ENCODE data around the gene DCC.

Gene DCC

DNA sequence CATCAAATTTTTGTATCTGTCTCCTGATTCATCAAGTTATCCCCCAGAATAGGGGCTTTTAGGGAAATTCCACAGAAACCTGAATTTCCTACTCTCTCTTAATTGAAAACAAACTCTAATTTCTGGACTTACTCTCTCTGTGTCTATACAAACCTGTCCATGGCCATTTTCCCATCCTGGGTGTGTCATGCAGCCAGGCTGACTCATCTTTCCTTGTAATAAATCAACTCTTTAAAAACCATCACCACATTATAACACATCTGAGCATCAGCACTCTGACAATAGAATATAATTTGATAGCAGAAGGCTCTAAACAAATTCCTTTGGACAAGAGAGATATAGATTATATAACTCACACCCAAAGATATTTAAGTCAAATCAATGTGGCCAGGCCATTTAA, 610.2 kb downstream of the DCC start:
- no peak for DNase-seq

DNA sequence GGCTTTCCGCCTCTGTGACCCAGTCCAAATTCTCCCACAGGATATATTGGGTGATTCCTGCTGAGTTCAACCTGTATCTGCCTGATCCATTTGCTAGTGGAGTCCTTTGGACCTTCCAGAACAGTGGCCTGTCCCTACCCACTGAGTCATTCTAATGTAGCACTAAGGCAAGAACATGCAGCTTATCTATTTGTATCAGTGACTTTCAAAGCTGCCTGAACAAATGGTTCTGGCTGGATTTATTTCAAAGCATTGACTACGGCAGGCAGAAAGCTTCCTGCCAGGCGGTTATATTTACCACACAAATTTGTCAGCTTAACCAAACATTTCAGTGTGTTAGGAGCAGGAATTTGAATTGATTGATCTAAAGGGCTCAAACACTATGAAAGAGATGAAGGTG, 613.4 kb downstream of the DCC start:
- no peak for DNase-seq

DNA sequence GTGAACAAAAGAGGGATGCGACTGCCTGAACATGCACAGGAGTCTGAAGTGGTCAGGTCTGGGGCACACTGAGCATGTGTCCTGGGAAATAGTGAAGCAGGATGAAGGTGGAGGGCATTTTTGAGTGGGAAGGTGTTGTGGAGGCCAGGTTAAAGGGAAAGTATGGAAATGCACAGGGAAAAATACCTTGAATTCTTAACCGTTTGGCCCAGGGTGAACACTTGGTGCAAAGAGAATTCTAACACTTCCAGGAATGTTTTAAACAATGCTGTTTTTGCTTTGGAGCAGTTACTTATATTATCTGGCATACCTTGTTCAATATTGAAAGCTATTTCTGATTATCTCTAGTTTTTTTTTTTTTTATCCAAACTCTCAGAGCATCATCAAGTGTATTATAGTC, 623.5 kb downstream of the DCC start:
- no peak for DNase-seq

DNA sequence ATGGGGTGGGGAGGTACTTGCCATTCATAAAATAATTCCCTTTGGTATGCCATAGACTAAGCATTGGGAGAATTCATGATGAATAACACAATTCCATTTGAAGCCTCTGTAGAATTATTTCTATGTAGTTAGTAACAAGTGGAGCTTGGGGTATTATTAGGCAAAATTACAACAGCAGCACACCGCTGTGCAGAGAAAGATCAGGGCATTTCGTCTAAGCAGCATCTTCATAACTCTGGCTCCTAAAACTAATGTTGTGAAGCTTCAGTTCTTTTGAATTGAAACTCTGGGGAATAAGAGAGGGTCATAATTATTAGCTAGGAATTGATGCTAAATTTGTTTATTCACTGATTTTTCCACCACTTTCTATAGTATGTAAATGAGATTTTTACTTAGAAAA, 630.7 kb downstream of the DCC start:
- DNase-seq: no peak

DNA sequence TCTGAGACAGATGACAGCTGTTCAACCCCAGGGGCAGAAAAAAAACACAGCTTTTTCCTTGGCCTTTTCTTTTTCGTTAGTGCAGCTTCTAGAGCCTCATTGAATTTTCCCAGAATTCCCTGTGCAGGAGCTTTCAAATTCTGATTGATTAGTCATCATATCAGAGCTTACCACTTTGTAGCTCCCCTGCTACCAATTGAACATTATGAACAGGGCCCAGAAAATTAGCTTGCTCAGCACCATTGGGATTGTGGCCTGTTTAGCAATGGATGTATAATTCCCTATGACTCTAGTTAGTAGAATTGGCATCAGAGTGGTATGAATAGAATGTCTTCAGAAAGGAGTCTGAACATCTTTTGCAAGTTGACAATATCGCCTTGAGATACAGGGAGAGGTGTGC, 631.1 kb downstream of the DCC start:
- no peak for DNase-seq

DNA sequence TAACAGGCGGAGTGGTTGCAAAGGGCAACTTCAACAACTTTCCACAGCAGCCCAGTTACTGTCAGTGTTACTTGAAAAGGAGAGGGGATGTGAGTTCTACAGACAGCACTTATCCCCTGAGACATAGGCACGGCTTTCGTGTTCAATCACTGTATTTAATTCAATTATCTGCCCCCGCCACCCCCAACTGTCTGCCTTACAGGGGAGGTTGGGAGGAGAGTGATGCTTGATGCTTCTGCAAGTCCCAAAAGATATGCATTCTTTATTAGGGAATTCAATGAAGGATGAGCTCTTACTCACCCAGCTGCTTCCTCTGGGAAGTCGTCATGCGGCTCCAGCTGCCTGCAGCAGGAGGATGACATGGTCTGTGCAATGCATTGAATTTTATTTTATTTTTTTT, 639.9 kb downstream of the DCC start:
- no peak for DNase-seq

DNA sequence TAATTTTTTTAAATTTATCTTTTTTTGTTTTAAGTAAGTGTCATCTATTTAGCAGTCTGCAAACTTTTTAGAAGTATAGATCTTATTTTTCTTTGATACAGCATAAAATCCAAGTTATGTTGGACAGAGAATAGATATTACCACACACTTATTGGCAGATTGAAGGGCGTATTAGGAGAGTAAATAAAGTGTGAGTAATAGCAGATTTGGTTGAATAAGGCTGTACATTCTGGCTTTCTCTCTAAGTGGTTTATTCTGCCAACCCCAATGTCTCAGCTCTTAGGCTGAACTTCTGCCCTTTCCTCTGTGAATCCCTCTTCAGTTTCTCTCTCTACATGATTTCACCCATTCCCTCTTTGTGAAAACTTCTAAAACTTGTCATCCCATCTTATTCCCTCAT, 651.2 kb downstream of the DCC start:
- DNase-seq: no peak

DNA sequence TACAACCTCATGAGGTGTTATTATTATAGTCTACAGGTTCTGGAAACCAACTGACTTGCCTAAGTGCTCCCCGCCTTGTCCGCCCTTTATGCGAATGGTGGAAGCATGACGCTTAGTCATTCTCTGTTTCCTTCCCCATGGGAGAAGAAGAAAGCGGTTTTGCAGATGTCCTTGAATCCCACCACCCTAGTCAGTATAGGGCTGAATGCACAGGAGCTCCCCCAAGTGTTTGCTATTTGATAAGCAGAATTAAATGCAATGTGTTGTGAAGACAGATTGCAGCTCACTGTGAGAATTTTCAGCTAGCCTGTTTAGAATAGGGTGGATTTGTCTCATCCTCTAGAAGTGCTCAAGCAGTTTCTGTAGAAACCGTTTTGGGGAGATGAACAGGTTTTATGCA, 652.0 kb downstream of the DCC start:
- DNase-seq: no peak

DNA sequence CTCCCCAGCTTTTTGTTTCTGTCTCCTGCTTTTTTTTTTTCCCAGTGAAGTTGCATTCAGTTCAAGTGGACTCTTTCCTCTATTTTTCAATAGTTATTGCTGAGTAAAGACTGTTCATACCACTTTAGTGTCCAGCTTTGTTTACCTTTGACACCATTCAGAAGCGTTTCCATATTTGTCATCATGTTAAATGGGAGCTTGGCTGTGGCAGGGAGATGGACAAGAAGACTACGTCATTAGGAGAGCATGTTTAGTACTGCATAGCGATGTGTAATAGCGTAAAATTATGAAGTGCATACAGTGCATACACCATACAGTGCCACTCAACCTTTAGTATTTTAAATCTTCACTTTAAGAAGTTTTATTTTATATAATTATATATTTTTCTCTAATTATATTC, 655.9 kb downstream of the DCC start:
- DNase-seq: no peak

DNA sequence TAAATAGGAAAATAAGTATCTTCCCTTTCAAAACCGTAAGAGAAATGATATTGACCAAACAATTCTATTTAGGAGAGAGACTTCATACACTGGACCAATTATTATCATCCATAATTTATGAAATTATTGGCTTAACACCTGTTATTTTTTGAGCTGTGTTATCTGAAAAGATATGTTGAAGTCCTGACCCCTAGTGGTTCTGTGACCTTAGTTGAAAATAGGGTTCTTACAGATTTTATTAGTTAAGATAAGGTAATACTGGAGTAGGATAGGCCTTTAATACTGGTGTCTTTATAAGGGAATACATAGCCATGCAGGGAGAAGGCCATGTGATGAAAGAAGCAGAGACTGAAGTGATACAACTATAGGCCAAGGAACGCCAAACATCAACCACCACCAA, 659.6 kb downstream of the DCC start:
- no peak for DNase-seq

DNA sequence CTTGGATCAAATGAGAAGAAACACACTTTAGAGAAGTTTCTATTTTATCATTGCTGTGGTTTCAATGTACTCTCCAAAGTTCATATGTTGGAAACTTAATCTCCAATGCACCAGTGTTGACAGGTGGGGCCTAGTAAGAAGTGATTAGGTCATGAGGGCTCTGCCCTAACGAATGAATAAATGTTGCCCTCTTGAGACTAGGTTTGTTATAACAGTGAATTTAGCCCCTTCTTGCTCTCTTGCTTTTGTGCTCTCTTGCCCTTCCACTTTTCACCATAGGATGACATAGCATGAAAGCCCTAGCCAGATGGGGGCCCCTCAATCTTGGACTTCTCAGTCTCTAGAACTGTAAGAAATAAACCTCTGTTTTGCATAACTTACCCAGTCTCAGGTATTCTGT, 664.8 kb downstream of the DCC start:
- no peak for DNase-seq

DNA sequence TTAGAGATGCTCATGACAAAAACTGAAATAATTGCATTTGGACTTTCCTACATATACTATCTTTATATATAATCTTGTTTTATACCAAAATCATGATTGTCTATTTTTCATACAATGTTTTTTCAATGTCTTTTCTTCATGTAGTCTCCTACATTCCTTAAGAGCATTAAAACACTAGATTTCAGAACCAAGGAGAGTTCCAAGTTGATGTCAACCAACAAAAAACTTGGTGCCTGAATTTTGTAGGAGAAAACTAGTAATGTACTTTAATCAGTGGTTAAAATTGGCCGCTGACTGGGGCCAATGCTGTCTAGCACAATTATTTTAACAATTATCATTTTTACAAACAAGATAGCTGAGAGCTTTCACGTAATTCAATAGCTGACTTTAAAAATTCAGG, 678.8 kb downstream of the DCC start:
- DNase-seq: no peak

DNA sequence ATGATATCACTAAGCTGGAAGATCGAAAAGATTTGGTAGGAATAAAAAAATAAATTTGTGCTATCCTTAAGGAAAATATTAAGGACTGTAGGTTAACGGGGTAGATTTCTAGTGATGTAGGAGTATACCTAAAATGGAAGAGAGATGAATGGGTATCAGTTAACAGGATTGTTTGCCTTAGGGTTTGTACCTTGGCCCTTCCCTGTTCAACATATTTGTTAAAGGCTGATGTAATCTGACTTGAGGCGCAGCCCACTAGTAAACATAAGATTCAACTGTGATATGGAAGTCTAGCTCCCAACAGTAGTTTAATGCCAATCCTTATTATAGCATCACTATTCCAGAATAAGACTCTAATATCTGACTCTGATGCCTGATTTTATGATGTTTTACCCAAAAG, 685.2 kb downstream of the DCC start:
- DNase-seq: no peak

DNA sequence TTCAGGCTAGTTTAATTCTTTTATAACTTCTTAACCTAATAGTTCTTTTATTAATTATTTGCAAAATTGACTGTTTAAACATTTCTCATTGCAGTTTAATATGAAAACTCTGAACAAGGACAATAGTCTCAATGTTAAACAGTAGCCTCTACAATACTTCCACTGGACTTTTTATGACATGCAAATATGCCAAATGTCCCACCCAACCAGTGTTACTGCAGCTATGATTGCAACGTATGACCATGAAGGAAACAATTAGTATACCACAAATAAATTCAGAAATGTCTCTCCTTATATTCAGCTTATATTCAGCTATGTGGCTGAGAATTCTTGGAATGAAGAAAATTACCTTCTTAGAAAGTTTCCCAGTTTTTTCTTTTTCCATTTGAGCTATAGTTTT, 688.6 kb downstream of the DCC start:
- no peak for DNase-seq

DNA sequence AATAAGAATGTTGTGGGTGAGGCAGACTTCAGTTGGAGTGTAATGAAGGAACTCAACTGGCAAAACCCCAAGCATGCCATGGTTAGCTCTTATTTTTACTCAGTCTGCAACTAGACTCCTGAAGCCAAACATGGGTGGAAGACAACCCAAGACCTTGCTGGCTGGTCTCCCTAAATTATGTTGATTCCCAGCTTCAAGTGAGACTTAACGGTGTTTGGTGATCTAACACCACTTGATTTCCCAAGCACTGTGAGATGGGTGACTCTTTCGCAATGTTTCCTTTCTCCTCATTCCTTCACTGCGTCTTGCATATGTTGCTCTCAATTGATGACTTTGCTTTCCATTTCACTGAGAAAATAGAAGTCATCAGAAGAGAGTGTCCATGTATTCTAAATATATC, 693.1 kb downstream of the DCC start:
- DNase-seq: no peak

DNA sequence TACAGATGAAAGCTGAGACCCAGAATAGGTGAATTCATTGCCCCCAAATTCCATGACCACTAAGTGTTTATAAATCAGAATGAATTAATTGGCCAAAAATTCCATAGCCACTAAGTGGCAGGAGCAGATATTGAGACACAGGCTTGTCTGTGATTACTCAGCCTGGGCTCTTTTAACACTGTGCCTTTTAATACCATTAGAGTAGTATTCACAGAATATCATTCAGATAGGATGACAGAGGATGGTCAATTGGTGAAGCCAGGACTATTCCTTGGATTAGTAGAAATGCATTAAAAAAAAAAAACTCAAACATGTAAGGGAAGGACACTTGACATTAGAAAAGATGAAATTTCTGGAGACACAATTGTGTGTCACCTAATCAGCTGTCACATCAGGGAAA, 698.6 kb downstream of the DCC start:
- DNase-seq: no peak

DNA sequence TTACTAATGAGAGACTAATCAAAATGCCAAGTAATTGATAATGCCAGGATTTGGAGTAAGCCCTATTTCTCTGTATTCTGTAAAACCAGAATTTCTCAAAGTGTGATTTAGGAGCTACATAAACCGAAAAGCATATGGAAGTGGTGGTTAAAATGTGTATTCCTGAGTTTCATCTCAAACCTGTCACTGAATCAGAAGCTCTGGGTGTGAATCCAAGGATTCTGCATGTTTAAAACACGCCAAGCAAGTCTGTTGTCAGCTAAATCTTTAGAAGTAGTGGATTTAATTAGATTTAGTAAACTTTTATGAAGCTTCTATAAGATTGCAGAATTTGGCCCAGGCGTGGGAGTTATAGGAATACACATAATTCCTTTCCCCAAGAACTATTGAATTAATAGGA, 700.3 kb downstream of the DCC start:
- DNase-seq: no peak

DNA sequence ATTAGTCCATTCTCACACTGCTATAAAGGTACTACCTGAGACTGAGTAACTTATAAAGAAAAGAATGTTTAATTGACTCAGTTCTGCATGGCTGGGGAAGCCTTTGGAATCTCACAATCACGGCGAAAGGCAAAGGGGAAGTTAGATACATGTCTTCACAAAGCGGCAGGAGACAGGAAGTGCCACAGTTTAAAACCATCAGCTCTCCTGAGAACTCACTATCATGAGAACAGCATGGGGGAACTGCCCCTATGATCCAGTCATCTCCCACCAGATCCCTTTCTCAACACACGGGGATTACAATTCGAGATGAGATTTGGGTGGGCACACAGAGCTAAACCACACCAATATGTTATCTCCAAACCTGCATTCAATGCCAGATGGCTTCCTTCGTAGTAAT, 716.1 kb downstream of the DCC start:
- no peak for DNase-seq

DNA sequence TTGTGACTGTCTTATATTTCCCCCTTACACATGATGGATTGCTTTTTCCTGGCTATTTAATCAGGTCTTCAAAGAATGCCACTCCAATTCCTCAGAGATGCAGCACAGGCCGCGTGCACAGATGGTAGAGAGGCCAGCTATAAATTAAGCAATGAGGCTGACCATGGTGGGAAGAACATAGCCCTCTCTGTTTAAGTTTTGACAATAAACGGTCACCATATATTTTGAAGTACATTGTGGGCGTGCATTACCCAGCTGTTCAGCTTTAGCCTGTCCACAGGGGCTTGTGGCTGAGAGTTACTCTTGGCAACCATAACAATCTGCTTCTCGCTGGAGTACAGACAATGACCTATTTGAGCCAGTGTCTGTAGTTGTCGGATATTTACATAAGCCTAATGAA, 730.8 kb downstream of the DCC start:
- DNase-seq: no peak

DNA sequence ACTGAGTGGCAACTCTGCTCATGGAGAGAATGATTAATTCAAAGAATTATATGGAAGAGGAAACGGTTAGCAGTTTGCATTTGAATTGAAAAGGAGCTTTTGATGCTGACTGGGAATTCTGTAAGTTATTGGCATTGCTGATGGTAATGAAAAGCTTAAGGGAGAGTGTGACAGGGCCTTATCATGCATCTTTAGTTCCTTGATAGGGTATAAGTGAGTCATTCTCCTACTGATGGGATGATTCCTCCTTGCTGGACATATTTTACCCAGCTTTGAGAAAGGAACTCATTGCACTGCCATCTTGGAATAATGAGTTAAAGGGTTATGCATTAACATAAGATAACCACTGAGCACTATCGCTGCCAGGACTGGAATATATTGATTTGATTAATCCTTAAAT, 740.7 kb downstream of the DCC start:
- no peak for DNase-seq

DNA sequence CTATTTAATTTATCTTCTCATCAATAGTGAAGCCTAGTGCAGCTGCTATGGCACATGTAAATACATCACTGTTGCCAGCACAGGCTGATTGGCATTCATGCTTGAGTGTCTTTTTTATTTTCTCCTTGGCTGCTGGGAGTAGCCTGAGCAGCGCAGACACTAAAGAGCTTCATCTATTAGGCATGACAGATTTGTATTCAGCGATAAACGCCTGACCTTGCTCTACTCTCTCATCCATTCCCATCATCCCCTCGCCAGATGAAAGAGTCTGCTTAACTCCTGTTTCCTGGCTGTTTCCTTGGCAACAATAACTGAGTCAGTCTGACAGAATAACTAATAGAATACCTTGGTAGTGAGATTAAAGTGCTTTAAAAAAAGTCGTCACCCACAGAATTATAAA, 753.6 kb downstream of the DCC start:
- DNase-seq: no peak

DNA sequence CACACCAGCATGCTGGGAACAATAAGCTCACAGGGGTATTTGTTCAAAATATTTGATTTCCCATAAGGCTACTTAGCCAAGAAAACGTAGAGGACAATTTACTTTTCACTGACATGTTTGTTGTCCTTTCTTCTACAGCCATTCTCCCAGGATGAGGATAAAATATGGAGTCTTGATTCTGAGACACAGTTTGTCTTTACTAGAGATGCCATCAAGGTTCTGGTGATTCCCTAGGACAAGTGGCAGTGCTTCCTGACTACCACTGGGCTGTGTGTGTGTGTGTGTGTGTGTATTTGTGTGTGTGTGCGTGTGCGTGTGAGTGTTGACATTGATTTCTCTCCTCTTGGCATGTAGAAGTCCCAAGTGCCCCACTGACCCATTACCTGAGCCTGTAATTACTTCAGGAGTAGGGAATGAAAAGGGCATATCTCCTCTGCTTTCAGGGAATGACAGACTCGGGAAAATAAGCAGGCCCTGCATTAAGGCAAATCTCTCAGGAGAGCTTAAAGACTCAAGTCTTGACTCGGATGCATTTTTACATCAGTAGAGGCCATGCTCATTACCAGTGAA, 761.6 kb downstream of the DCC start:
- no peak for DNase-seq

DNA sequence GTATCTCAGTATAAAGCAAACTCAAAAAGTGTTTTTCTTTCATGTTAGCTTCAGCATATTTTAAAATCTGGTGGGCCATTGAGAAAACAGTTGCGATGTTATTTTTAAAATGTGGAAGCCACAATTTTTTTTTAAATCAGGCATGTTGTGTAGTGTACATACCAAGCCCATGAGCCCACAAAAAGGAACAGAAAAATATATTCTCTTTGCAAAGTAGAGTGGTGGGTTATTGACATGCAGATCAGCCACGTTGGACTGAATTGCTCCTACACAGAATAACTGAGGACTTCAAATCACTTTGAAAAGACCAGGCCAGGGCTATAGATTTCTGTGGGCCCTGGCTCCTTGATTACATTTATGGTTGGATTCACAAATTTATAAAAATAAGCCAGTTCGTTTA, 774.4 kb downstream of the DCC start:
- DNase-seq: no peak

DNA sequence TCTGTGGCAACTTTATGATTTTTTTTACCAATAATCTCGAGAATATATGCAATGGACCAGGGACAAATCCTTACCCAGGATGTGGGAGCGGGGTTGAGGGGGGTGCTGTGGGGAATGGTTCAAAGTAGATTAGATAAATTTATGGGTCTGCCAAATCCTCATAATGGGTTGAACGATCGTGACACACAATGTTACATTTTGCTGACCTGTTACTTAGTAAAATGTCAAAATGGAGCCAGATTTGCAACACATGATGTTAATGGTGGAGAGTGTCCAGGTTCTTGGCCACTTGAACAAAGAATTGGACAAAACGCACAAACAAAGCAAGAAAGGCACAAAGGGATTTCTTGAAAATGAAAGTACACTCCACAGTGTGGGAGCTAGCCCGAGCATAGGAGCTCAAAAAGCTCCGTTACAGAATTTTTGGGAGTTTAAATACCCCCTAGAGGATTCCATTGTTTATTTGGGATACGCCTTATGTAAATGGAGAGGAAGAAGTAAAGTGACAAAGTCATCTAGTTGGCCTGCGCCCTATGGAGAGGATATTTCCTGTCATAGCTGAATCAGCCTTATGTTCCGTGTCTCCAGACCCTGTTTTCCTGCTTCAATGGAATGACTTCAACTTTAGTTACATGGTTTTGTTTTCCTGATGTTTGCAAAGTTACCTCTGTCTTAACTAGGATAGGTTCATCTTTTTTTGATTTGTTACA, 776.0 kb downstream of the DCC start:
- DNase-seq: no peak

DNA sequence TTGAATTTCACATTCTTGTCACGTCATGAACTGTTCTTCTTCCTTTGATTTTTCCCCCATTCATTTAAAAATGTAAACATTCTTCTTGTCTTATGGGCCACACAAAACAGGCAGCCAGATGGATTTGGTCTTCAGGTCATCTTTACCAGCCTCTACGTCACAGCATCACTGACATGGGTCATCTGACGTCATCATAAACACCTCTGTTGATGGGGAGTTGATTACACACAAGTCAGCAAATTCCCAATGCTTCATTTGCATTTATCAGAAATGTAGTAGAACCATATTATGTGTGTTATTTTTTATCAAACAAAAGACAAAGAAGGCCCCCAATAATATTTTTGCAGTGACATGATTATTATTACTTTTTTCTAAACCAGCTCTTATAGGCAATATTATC, 777.9 kb downstream of the DCC start:
- no peak for DNase-seq

DNA sequence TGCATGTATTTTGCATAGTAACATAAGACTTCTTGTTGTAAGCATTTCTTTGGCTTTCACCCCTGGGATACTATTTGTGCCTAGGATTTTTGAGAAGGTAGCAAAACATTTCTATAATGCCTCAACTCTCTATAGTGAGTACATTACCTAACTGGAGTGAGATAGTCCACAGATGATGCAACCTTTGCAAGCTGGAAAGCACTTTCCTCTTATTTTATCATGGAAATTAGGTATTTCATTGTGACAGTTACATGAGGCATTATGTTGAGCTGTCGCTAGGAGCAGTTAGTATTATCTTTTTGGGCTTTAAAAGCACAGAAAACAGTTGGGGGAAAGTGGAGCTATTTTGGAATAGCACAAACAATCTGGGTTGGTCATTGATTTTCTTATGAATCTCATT, 786.2 kb downstream of the DCC start:
- DNase-seq: no peak
